NT2/D1 (cell line): ENCODE measurements around the gene KIF1B.
"Not testable (repeated sequence)": the region's sequence is repeated elsewhere in the genome, so short reads cannot be mapped to it uniquely, and the experiment has no call there.

Experiments used
- DNase-seq: peaks from one replicate; pipeline ENCODE4 v3.0.0-alpha.2; 2011; ENCODE audit warnings: low read depth, low spot score
- H3K27me3 ChIP-seq: 2 replicates; pipeline ENCODE4 v1.6.0; 2011; ENCODE audit warnings: mild to moderate bottlenecking; ENCODE audit not compliant: insufficient read length, insufficient read depth
- H3K36me3 ChIP-seq: 2 replicates; pipeline ENCODE4 v1.6.1; 2011; ENCODE audit warnings: mild to moderate bottlenecking, low read length, mixed read lengths; ENCODE audit not compliant: insufficient read depth, insufficient read length
- H3K4me1 ChIP-seq: 2 replicates; pipeline ENCODE4 v1.5.1; 2011; ENCODE audit not compliant: insufficient read depth, insufficient read length
- H3K4me3 ChIP-seq: 2 replicates; pipeline ENCODE4 v1.5.1; 2011; ENCODE audit warnings: low read depth; ENCODE audit not compliant: insufficient read length
- H3K9ac ChIP-seq: 2 replicates; pipeline ENCODE4 v1.6.0; 2011; ENCODE audit warnings: low read depth; ENCODE audit not compliant: insufficient read length
- H3K9me3 ChIP-seq: 2 replicates; pipeline ENCODE4 v1.5.1; 2011; ENCODE audit warnings: mild to moderate bottlenecking, low read length; ENCODE audit not compliant: insufficient read depth
- SUZ12 ChIP-seq: IDR thresholded peaks from 2 replicates; pipeline ENCODE4 v1.6.1; 2011; ENCODE audit not compliant: insufficient read length, insufficient read depth; ENCODE audit errors: extremely low read depth
- YY1 ChIP-seq: IDR thresholded peaks from 2 replicates; pipeline ENCODE4 v1.6.1; 2011; ENCODE audit not compliant: insufficient read length, insufficient read depth
- ZNF274 ChIP-seq: IDR thresholded peaks from 2 replicates; pipeline ENCODE4 v1.6.1; 2011; ENCODE audit warnings: mild to moderate bottlenecking, low read depth, low read length

The KIF1B gene

GRCh38 chr1:10236405-10237156, 26.2 kb downstream of the KIF1B start:
- no peaks in the 10 kb centered on the region for H3K9me3 ChIP-seq
- TF ChIP-seq ZNF274 (no peak), SUZ12 (no peak), YY1 (no peak)
- H3K4me3 ChIP-seq = no peak overlapping the region
- no peak overlapping the region for H3K9ac ChIP-seq
- peaks cover 19% of the 10 kb centered on the region for H3K36me3 ChIP-seq
- no peaks in the 10 kb centered on the region for H3K4me1 ChIP-seq
- no peaks in the 10 kb centered on the region for H3K27me3 ChIP-seq
- DNase-seq = no peak

GRCh38 chr1:10237157-10237539, 26.8 kb downstream of the KIF1B start:
- DNase-seq = no peak
- Histone ChIP-seq H3K4me1 (no peaks in the 10 kb centered on the region), H3K36me3 (peaks cover 19% of the 10 kb centered on the region), H3K4me3 (no peak overlapping the region), H3K27me3 (no peaks in the 10 kb centered on the region), H3K9me3 (no peaks in the 10 kb centered on the region), H3K9ac (no peak overlapping the region)
- TF ChIP-seq SUZ12 (no peak), ZNF274 (no peak), YY1 (no peak)

GRCh38 chr1:10242135-10242534, 31.8 kb downstream of the KIF1B start:
- no peak for TF ChIP-seq YY1
- TF ChIP-seq ZNF274 = no peak
- TF ChIP-seq SUZ12 = no peak
- Histone ChIP-seq H3K4me3 (no peak overlapping the region), H3K9me3 (no peaks in the 10 kb centered on the region), H3K36me3 (peaks cover 4% of the 10 kb centered on the region), H3K27me3 (no peaks in the 10 kb centered on the region), H3K4me1 (no peaks in the 10 kb centered on the region), H3K9ac (no peak overlapping the region)
- no peak for DNase-seq

- H3K4me3 ChIP-seq = no peak overlapping the region
- no peak for TF ChIP-seq ZNF274
- no peak for TF ChIP-seq YY1
- TF ChIP-seq SUZ12 = no peak
- no peak for DNase-seq
- H3K36me3 ChIP-seq = peaks cover 4% of the 10 kb centered on the region
- H3K4me1 ChIP-seq = no peaks in the 10 kb centered on the region
- H3K27me3 ChIP-seq = no peaks in the 10 kb centered on the region
- no peak overlapping the region for H3K9ac ChIP-seq
- H3K9me3 ChIP-seq = no peaks in the 10 kb centered on the region
Observed at GRCh38 chr1:10242811-10243210, 32.4 kb downstream of the KIF1B start.

- H3K36me3 ChIP-seq = no peaks in the 10 kb centered on the region
- no peak overlapping the region for H3K4me3 ChIP-seq
- no peak for DNase-seq
- no peaks in the 10 kb centered on the region for H3K4me1 ChIP-seq
- no peaks in the 10 kb centered on the region for H3K9me3 ChIP-seq
- H3K9ac ChIP-seq = no peak overlapping the region
- no peaks in the 10 kb centered on the region for H3K27me3 ChIP-seq
- TF ChIP-seq ZNF274 (no peak), SUZ12 (no peak), YY1 (no peak)
Observed at GRCh38 chr1:10245674-10246073, 35.3 kb downstream of the KIF1B start.

- no peak for TF ChIP-seq SUZ12
- TF ChIP-seq YY1 = no peak
- TF ChIP-seq ZNF274 = no peak
- H3K9me3 ChIP-seq = no peaks in the 10 kb centered on the region
- no peak for DNase-seq
- no peak overlapping the region for H3K9ac ChIP-seq
- no peaks in the 10 kb centered on the region for H3K36me3 ChIP-seq
- H3K4me3 ChIP-seq = no peak overlapping the region
- no peaks in the 10 kb centered on the region for H3K27me3 ChIP-seq
- no peaks in the 10 kb centered on the region for H3K4me1 ChIP-seq
Observed at GRCh38 chr1:10249808-10250457, 39.6 kb downstream of the KIF1B start.

- H3K4me1 ChIP-seq = no peaks in the 10 kb centered on the region
- no peak overlapping the region for H3K4me3 ChIP-seq
- no peak for DNase-seq
- H3K36me3 ChIP-seq = no peaks in the 10 kb centered on the region
- TF ChIP-seq SUZ12 (no peak), YY1 (no peak), ZNF274 (no peak)
- no peaks in the 10 kb centered on the region for H3K27me3 ChIP-seq
- H3K9me3 ChIP-seq = no peaks in the 10 kb centered on the region
- H3K9ac ChIP-seq = no peak overlapping the region
Observed at GRCh38 chr1:10250663-10251062, 40.3 kb downstream of the KIF1B start.

- not testable (repeated sequence) for H3K9ac ChIP-seq, H3K9me3 ChIP-seq, DNase-seq, H3K4me1 ChIP-seq, H3K4me3 ChIP-seq, H3K36me3 ChIP-seq, H3K27me3 ChIP-seq
Observed at GRCh38 chr1:10251325-10252108, 41.1 kb downstream of the KIF1B start.
